ENCODE data around the gene SNX33. TPM values are rescaled to one million over a fixed set of nuclear protein-coding genes. Genes with fewer than 3 reads are reported as not detected.
"Not testable (repeated sequence)": the region's sequence is repeated elsewhere in the genome, so short reads cannot be mapped to it uniquely, and the experiment has no call there.

Gene SNX33, protein sequence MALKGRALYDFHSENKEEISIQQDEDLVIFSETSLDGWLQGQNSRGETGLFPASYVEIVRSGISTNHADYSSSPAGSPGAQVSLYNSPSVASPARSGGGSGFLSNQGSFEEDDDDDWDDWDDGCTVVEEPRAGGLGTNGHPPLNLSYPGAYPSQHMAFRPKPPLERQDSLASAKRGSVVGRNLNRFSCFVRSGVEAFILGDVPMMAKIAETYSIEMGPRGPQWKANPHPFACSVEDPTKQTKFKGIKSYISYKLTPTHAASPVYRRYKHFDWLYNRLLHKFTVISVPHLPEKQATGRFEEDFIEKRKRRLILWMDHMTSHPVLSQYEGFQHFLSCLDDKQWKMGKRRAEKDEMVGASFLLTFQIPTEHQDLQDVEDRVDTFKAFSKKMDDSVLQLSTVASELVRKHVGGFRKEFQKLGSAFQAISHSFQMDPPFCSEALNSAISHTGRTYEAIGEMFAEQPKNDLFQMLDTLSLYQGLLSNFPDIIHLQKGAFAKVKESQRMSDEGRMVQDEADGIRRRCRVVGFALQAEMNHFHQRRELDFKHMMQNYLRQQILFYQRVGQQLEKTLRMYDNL
- polyA plus RNA-seq (ENCODE audit: insufficient read length) = 12.6 TPM

DNA sequence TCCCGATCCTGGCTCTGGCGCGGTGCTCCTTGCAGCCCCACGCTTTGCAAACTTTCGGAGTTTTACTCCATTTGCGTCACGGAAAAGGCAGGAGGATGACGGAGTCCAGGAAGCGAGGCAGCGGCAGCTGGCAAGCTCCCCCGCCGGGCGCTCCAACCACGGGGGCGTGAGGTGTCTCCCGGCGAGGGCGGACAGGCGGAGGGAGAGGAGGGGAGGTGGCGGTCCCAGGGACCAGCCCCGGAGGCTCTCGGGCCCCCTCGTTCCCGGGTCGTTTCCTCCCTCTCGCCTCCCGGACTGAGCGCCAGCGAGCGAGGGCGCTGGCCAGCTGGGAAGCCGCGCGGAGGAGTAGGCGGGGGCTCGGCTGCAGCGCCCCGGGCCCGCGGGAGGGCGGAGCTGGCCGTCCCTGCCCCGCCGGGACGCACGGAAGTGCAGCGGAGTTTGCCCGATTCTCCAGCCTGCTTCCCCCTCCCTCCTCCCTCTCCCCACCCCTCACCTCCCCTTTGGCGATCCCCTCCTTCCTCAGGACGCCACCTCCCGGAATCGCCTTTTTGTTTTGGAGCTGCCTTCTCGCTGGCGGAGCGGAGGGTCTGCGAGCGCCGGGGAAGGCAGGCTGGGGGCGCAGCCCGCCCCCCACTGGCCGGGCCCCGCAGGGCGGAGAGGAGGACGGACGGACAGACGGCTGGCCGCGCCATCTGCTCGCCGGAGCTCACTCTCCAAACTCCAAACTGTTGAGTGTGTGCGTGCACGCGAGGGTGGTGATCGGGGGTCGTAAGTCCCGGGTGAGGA is at the start of gene SNX33:
SNX33 (plus strand) TSS at position 543 of the 786 bp plus-strand sequence. CDS start 1,191 bp downstream, outside the sequence.
- peak; percentile 68 for DNase-seq (ENCODE audit: low read depth)

GRCh38 chr15:75598361-75598760 is 49.4 kb upstream of the SNX33 start:
- no peak for DNase-seq (ENCODE audit: low read depth)

GRCh38 chr15:75599401-75599800 is 48.3 kb upstream of the SNX33 start:
- no peak for DNase-seq (ENCODE audit: low read depth)

DNA sequence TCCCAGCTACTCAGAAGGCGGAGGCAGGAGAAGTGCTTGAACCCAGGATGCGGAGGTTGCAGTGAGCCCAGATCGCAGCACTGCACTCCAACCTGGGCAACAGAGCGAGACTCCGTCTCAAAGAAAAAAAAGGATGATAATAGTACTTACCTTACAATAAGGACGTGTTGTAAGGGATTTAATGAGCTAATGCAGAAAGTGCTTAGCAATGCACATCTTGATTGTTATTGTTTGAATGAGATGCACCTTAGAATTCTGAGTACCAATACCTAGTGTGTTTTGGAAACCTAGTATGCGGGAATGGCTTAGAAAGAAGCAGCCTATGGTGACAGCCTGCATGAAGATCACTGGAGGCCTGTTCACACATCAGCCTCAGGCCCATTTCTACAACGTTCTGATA is 41.7 kb upstream of the SNX33 start:
- no peak for DNase-seq (ENCODE audit: low read depth)

DNA sequence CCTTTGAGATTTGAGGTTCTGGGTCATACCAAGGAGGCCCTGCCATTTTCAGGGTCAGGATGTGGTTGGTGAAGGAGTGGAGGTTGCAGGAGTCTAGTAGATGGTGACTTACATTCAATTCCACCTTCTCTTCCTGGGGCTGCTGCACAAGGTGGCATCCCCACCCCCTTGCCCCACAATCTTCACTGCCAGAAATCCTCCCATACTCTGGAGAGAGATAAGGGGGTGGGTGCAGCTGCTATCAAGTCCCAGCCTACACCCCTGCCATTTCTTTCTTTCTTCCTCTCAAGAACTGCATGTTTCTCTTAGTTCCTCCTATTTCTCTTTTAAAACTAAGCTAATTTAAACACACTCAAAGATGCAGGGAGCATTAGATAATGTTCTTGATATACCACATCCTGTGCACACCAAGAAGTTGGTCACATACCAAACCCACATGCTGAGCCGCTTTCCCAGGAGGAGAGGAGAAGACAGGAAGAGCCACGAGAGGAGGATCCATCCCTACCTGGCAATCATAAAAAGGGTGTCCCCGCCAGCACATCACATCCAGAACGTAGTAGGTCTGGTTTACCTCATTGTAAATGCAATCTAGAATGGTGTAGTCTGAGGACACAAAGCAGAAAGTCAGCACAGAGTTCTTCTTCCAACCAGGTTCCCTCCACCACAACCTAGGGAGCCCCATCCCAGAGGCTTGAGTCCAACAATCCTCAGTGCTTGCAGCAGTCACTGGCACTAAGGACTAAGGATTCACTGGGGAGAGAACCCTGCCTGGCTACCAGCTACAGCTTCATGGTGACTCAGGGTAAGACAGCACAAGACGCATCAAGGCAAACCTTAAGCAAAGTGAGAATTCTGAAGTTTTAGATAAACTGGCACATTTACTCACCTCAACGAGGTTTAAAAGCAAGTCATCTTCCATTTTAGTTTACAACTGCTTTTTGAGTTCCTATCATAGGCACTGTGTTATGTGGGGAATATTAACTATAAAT is 40.7 kb upstream of the SNX33 start:
- no peak for DNase-seq (ENCODE audit: low read depth)

- DNase-seq (ENCODE audit: low read depth) = no peak
Measured at GRCh38 chr15:75616766-75617165, 30.9 kb upstream of the SNX33 start.

- DNase-seq (ENCODE audit: low read depth) = peak; percentile 77
Measured at GRCh38 chr15:75620058-75620820, 27.5 kb upstream of the SNX33 start.

DNA sequence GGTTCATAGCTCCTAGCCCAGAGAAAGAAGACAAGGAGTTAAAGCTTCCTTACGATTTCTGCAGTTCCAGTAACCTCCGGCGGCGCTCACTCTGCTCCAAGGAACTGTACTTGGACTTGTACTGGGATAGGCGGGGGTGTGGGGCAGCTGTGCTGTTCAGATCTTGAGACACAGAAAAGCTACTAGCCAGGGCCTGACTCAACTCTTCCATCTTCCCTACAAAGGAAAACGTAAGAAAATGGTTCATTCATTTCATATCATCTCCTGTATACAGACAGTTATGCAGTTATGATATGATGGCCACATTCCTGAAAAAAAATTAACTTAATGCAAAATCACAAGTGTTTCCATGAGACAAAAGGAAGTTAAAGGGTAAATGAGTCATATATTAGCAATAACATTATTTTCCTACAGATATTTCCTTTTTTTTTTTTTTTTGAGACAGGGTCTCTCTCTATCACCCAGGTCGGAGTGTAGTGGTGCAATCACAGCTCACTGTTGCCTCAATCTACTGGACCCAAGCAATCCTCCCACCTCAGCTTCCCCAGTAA is 26.8 kb upstream of the SNX33 start:
- peak; percentile 93 for DNase-seq (ENCODE audit: low read depth)

- DNase-seq (ENCODE audit: low read depth) = no peak
Measured at GRCh38 chr15:75622505-75622904, 25.2 kb upstream of the SNX33 start.

- peak; percentile 86 for DNase-seq (ENCODE audit: low read depth)
Measured at GRCh38 chr15:75625542-75626347, 22.0 kb upstream of the SNX33 start, which contains the start of gene SNUPN. Gene SNUPN (minus strand): TSS chr15:75625725. CDS start chr15:75621051, 4,674 bp downstream.

DNA sequence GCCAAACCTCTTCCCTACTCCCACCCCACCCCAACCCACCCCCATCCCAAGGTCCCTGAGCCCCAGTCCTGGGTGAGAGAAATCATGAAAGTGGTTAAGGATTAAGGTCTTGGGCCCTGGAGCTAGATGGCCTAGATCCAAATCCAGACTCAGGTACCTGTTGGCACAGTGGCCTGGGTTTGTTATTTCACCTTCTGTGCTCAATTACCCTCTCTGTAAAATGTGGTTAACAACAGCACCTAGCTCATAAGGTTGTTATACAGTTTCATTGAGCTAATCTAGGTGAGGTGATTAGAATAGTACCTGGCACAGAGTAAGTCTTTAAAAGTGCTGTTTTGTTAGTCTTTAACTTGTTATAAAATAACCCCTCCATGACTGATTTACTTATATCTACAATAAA is 15.8 kb upstream of the SNX33 start:
- no peak for DNase-seq (ENCODE audit: low read depth)

DNA sequence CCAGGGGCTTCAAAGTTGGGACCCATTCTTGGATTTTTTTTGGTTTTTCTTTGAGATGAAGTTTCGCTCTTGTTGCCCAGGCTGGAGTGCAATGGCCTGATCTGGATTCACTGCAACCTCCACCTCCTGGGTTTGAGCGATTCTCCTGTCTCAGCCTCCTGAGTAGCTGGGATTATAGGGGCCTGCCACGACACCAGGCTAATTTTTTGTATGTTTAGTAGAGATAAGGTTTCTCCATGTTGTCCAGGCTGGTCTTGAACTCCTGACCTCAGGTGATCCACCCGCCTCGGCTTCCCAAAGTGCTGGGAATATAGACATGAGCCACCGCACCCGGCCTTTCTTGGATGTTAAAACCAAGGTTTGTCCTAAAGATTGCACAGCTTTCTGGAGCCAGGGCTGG is 13.8 kb upstream of the SNX33 start:
- not testable (repeated sequence) for DNase-seq (ENCODE audit: low read depth)

DNA sequence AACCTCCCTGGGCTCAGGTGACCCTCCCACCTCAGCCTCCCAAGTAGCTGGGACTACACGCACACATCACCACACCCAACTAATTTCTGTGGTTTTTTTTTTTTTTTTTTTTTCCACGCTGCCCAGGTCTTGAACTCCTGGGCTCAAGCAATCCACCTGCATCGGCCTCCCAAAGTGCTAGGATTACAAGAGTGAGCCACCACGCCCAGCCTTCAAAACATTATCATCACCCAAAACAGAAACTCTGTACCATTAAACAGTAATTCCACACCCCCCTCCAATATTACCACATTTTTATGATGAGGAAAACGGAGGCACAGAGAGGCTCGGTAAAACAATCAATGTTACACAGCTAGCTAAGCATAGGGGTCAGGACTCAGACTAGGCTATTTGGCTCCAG is 11.7 kb upstream of the SNX33 start:
- no peak for DNase-seq (ENCODE audit: low read depth)

DNA sequence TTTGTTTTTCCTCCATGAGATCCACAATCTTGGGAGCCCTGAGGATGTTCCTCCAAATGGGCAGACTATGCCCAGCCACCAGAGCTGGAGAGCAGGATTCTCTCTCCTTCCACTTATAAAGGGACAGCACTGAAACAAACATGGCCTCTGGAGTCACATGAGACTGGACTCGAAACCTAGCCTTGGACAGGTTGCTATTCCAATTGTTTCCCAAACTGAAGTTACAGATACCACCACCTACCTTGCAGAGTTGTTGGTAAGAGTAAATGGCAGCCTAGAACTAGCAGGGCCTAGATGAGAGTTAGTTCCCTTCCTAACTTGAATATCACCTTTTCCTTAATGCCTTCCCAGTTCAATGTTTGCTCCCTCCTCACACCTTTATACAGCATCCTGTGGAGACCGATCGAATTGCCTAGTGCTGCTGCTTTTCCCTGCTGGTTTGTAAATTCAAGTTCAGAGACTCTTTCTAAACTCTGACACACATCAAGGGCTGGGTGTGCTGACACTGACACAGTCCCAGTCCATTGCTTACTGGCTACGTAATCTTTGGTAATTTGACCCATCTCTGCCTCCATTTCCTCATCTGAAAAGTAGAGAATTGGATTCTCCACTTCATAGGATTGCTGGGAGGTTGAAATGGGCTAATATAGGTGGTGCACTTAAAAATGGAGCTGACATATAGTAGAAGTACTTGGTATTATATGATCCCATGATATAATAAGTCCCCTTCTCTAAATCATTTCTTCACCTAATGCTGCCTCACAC is 10.3 kb upstream of the SNX33 start:
- no peak for DNase-seq (ENCODE audit: low read depth)

- DNase-seq (ENCODE audit: low read depth) = no peak
Measured at GRCh38 chr15:75639191-75639708, 8.5 kb upstream of the SNX33 start.

GRCh38 chr15:75639709-75640482 is 7.8 kb upstream of the SNX33 start, which contains the start of gene IMP3:
Gene IMP3 (minus strand): TSS chr15:75640224. CDS start chr15:75640168, 56 bp downstream.
- peak; percentile 95 for DNase-seq (ENCODE audit: low read depth)

- no peak for DNase-seq (ENCODE audit: low read depth)
Measured at GRCh38 chr15:75640483-75641178, 7.1 kb upstream of the SNX33 start.
